Stimulated activated CD4-positive, alpha-beta T cell treated with anti-CD3 and anti-CD28 coated beads, Interleukin-1b, Interleukin-23, amount 100 ng/mL, for 1 hour (primary cell): ENCODE data around the gene WIPF1.

Experiments used
- DNase-seq, 2 donors: peaks; one replicate each; pipeline ENCODE4 v3.0.0-alpha.2; 2020; ENCODE audit warnings: low read depth in 2 of 2

WIPF1 gene

DNA sequence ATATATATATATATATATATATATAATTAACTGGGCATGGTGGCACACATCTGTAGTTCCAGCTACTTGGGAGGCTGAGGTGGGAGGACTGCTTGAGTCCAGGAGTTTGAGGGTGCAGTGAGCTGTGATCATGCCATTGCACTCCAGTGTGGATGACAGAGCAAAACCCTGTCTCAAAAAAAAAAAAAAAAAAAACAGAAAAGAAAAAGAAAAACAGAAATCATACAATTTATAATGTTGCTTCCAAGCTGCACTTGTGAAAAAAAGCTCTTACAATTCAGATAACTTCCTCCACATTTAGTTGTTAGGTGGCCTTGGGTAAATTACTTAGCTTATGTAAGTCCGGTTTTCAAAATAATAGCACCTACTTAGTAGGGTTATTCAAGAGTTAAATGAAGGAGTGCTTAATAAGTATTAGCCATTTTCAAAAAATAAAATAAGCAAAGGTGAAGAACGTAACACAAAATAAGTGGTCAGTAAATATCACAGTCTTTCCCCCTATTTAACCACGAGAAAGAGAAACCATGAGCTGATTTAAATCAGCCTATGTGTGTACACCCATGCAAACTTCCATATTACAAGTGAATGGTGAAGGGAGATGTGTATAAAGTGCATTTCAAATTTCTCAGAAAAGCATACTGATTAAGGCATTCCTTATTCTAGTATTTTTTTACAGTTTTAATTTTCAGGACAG lies 2.3 kb downstream of the WIPF1 start:
- DNase-seq: no peak

DNA sequence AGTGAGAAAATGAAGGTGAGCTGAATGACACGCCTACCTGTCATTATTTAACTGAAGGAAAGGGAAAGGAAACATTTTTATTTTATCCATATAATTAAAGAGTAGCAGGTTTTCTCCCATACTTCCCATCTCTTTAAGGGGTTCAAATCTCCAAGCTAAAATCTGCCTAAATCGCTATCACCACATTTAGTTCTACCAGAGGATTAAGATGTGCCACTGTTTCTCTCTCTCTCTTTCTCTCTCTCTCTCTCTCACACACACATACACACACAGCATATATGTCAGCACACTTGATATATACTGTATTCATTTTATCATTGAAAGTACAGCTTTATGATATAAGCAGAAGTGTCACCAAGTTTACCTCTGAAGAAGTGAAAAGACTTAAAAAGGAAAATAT lies 3.1 kb downstream of the WIPF1 start:
- no peak for DNase-seq

DNA sequence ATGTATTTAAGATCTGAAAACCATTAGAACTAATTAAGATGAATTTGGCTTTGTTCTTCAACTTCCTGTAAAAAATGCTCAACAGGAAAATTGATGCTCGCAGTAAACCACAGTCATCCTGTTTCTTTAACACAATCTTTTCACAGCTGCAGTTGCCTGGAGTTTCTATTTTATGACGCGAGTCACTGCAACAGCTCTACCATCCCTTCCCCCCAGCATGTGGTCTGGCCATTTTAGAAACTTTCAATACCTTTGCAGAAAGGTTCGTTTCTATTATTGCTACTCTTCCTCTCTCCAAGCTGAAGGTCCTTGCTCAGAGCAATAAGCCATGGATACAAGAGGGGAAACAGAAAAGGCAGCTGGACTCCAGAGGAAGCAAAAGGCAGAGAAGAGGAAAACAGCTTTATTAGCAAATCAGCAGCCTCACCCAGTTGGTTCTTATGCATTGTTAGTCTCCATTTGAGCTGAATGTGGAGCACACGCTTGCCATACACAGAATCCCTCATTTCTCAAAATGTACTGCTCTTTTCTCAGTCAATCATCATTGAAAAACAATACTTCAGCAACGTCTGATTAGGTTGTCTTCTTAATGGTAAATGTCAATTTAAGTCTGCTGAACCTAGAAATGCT lies 3.9 kb downstream of the WIPF1 start:
- DNase-seq: peak in 1 of 2 donors; percentile 39

- no peak for DNase-seq
Measured at GRCh38 chr2:174593041-174593440, 4.6 kb downstream of the WIPF1 start.

DNA sequence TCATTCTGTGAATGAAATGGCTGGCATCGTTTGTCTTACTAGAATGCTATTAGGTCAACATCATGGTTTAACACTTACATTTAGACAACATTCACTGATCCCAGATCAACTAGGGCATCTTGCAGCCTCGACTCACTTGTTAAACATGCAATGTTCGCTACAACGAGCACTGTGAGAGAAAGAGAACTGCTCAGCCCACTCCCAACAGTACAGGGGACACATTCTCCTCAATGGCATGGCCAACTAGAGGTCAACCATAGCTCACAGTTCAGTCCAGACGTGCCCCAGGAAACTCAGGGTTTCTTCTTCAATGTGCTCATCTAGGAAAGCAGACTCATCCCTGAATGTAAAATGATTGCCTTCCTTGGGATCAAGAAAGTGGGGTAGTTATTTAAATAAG lies 5.9 kb downstream of the WIPF1 start:
- DNase-seq: no peak

DNA sequence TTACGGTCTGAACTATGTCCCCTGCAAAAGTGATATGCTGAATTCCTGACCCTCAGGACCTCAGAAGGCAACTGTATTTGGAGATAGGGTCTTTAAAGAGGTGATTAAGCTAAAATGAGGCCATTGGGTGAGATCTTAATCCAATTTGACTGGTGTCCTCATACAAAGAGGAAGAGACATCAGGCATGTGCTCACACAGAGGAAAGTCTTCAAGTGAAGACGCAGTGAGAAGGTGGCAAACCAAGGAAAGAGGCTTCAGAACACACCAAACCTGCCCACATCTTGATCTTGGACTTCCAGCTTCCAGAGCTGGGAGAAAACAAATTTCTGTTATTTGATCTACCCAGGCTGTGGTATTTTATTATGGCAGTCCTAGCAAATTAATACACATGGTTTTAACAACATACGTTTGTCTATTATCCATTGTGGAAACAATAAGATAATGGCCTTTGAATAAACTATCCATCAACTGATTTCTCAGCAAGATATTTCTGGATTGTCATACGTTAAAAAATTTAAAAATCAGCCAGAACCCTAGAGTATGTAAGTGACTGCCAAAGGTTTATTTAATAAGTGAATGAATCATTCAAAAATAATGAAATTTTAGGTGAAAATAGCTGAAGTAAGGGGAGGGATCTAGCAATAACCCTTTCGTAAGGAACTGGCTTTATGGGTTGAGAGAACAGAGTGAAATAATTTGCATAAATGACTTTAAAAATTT lies 6.5 kb downstream of the WIPF1 start:
- no peak for DNase-seq

DNA sequence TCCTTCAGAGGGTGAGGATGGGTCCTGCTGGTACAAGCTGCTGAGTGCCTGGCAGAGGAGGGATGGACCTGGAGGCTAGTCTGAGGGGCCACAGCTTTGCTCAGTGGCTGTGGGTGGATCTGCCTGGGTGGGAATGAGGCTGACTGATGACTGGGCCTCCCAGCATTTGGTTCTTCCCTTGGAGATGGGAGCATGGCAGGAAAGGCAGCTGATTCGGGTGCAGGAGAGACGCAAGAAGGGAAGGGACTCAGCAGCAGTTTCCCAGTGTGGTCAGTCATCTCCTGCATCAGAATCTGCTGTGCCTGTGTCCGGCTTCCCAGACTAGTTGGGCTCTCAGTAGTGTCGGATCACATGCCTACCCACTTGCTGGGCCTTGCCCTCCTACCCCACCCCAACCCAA lies 7.3 kb downstream of the WIPF1 start:
- no peak for DNase-seq

- no peak for DNase-seq
Measured at GRCh38 chr2:174589334-174589733, 8.3 kb downstream of the WIPF1 start.

DNA sequence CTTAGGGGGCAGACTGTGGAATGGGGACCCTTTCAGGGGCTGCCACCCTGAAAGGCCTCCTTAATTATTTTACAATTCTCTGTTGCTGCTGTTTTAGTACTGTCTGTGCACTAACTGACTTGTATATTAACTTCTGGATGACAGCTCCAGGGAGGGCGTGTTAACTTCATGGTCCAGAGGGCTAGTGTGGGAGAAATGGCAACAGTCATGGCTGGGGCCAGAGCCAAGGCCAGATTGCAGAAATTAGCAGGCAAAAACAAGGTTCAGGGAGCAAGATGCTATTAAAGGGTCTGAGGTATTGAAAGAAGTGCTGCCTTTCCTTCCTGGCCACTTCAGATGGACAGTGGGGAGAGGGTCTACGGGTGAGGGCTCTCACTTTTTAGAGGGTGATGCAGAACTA lies 9.1 kb downstream of the WIPF1 start:
- no peak for DNase-seq

DNA sequence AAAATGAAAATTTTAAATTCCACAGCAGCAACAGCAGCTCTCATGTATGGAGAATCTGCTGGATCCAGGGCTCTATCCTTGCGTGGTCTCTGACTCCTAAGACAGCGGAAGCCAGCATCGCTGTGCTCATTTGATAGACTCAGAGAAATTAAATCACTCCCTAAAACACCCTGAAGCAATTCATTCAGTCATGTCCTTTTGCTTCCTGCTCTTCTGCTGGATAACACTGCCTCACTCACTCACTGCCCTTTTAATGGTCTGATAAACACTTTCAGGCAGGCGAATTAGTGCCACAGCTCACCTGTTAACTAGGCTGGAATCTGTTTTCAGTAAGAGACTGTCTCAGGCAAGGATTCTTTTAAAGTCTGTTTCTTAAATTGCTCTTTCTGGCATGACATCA lies 10.0 kb downstream of the WIPF1 start:
- DNase-seq: no peak

- DNase-seq: no peak
Measured at GRCh38 chr2:174586418-174587295, 10.9 kb downstream of the WIPF1 start.

GRCh38 chr2:174585657-174586252 lies 11.8 kb downstream of the WIPF1 start:
- no peak for DNase-seq

- DNase-seq: no peak
Measured at GRCh38 chr2:174585146-174585545, 12.5 kb downstream of the WIPF1 start.

DNA sequence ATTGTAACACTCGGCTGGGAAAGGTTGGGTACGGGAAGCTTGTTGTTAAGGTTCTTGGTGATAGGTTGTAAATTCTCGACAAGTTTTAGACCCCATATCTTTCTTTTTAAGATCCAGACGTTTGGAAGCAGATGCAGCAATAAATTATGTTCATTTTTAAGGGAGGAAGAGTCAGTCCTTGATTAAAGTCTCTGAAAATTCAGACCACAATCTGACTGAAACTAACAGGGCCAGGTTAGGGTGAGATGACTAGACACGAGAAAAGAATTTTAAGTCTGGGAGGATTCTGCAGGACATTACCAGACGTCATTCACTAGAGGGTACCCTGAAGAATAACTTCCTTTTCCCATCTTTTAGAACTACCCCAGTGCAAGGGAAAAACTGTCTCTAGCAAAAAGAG lies 16.1 kb downstream of the WIPF1 start:
- DNase-seq: no peak

GRCh38 chr2:174580951-174581350 lies 16.7 kb downstream of the WIPF1 start:
- no peak for DNase-seq

- no peak for DNase-seq
Measured at GRCh38 chr2:174577967-174578589, 19.5 kb downstream of the WIPF1 start.

DNA sequence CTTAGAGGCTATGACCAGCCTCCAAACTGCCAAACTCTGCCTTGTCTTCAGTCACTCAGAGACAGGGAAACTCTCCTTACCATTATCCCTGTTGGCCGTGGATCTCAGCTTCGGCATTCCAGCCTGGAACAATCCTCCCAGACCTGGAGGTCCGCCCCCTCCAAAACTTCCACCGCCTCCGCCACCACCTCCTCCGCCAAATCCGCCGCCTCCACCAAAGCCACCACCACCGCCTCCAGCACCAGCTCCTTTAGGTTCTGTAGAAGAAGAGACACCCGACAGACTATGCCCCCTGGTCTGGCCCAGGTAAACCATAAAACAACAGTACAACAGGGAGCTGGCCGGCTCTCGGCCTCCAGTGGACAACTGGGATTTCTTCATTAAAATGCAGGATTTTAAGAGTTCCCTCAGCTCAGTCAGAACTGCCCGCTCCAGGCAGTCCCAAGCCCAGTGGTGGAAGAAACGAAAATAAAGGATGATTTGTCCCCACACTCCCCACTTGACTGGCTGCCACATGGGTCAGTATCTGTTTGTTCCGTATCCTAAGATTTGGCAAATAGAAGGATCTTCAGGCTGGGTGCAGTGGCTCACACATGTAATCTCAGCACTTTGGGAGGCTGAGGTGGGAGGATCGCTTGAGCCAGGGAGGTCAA lies 22.4 kb downstream of the WIPF1 start:
- no peak for DNase-seq

GRCh38 chr2:174574657-174575056 lies 22.9 kb downstream of the WIPF1 start:
- no peak for DNase-seq

DNA sequence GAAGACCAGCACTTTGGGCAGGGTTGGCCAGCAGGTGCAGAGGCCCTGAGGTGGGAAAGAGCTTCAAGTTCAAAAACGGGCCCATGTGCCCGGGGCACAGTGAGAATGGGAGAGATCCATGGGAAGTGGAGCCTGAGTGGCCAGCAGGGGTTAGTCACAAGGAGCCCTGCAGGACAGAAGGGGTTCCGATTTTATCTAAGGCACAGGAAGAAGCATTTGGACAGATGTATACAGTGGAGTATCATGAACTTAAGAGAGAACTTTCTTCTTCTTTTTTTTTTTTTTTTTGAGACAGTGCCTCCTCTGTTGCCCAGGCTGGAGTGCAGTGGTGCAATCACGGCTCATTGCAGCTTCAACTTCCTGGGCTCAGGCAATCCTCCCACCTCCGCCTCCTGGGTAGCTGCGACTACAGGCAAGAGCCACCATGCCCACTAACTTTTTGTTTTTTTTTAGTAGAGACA lies 24.0 kb downstream of the WIPF1 start:
- DNase-seq: no peak

GRCh38 chr2:174572556-174572955 lies 25.0 kb downstream of the WIPF1 start:
- DNase-seq: no peak
